ENCODE results near the gene MCOLN3.

The MCOLN3 gene

GRCh38 chr1:85065550-85065949, 17.2 kb upstream of the MCOLN3 start:
- TF ChIP-seq CTCF (conservative IDR thresholded peaks at IDR 0.05; ENCODE audit: control insufficient read depth, insufficient read depth, low read depth, low read length), result no peak
- no peak for DNase-seq (ENCODE audit: low read depth)
- no peak overlapping the region for H3K4me3 ChIP-seq (ENCODE audit: control insufficient read depth, low read depth, low read length)

- DNase-seq (ENCODE audit: low read depth), result no peak
- H3K4me3 ChIP-seq (ENCODE audit: control insufficient read depth, low read depth, low read length), result peak overlapping the region; percentile 63
- TF ChIP-seq CTCF (conservative IDR thresholded peaks at IDR 0.05; ENCODE audit: control insufficient read depth, insufficient read depth, low read depth, low read length), result no peak
Observed at GRCh38 chr1:85062425-85063026, 14.2 kb upstream of the MCOLN3 start.

- peak; percentile 99 for DNase-seq (ENCODE audit: low read depth)
- peak overlapping the region; percentile 63 for H3K4me3 ChIP-seq (ENCODE audit: control insufficient read depth, low read depth, low read length)
- no peak for TF ChIP-seq CTCF (conservative IDR thresholded peaks at IDR 0.05; ENCODE audit: control insufficient read depth, insufficient read depth, low read depth, low read length)
Observed at GRCh38 chr1:85061711-85062424, 13.6 kb upstream of the MCOLN3 start.

GRCh38 chr1:85060038-85060437, 11.7 kb upstream of the MCOLN3 start:
- H3K4me3 ChIP-seq (ENCODE audit: control insufficient read depth, low read depth, low read length), result no peak overlapping the region
- DNase-seq (ENCODE audit: low read depth), result no peak
- no peak for TF ChIP-seq CTCF (conservative IDR thresholded peaks at IDR 0.05; ENCODE audit: control insufficient read depth, insufficient read depth, low read depth, low read length)

- DNase-seq (ENCODE audit: low read depth), result no peak
- H3K4me3 ChIP-seq (ENCODE audit: control insufficient read depth, low read depth, low read length), result no peak overlapping the region
- TF ChIP-seq CTCF (conservative IDR thresholded peaks at IDR 0.05; ENCODE audit: control insufficient read depth, insufficient read depth, low read depth, low read length), result no peak
Observed at GRCh38 chr1:85059563-85059962, 11.3 kb upstream of the MCOLN3 start.

- peak; percentile 43 for DNase-seq (ENCODE audit: low read depth)
- no peak for TF ChIP-seq CTCF (conservative IDR thresholded peaks at IDR 0.05; ENCODE audit: control insufficient read depth, insufficient read depth, low read depth, low read length)
- H3K4me3 ChIP-seq (ENCODE audit: control insufficient read depth, low read depth, low read length), result no peak overlapping the region
Observed at GRCh38 chr1:85058786-85059185, 10.5 kb upstream of the MCOLN3 start.

Data from fibroblast of mammary gland (primary cell).